K562 (cell line): ENCODE measurements around the gene ZNF503. TPM values are rescaled to one million over a fixed set of nuclear protein-coding genes. Genes with fewer than 3 reads are reported as not detected.
A peak's percentile ranks its signal among the peaks of the same experiment; 100 is the strongest.

Experiments
- CTBP1 ChIP-seq: fragments of 450-650 bp; IDR thresholded peaks from 2 replicates; pipeline ENCODE4 v1.6.1; 2016; ENCODE audit warnings: borderline replicate concordance
- CUX1 ChIP-seq: fragments of 200-800 bp; sonication (Bioruptor generic); IDR thresholded peaks from 2 replicates; pipeline ENCODE4 v1.6.1; 2016; ENCODE audit warnings: missing genetic modification characterization, missing compliant biosample characterization
- DLX4 ChIP-seq: fragments of 250-450 bp; sonication (Bioruptor Pico); IDR thresholded peaks from 2 replicates; pipeline ENCODE4 v1.6.1; 2021; ENCODE audit warnings: mild to moderate bottlenecking
- ESRRA ChIP-seq: fragments of 450-650 bp; IDR thresholded peaks from 2 replicates; pipeline ENCODE4 v1.6.1; 2014; ENCODE audit warnings: low read depth, mild to moderate bottlenecking, moderate library complexity, borderline replicate concordance
- RREB1 ChIP-seq: fragments of 250-450 bp; sonication (Bioruptor Pico); IDR thresholded peaks from 2 replicates; pipeline ENCODE4 v1.4.0; 2020
- SIN3A ChIP-seq, 2 experiments: fragments of 150-350 bp in 1 of 2; IDR thresholded peaks; 2 replicates each; pipeline ENCODE4 v1.6.1; 2011 to 2016; ENCODE audit warnings: borderline replicate concordance in 2 of 2, low read depth in 2 of 2, low read length in 2 of 2, mild to moderate bottlenecking in 2 of 2, moderate library complexity in 2 of 2; ENCODE audit not compliant: control insufficient read depth in 1 of 2
- SRSF9 ChIP-seq: fragments of 200-400 bp; formaldehyde crosslinking; IDR thresholded peaks from 2 replicates; pipeline ENCODE4 v1.6.1; 2017; ENCODE audit warnings: low read depth, low read length, borderline replicate concordance
- USF1 ChIP-seq: sonication (generic); formaldehyde crosslinking; IDR thresholded peaks from 2 replicates; pipeline ENCODE4 v1.9.0; 2022; ENCODE audit warnings: mild to moderate bottlenecking, missing genetic modification reagents
- ZFP36 ChIP-seq: fragments of 150-350 bp; IDR thresholded peaks from 2 replicates; pipeline ENCODE4 v1.6.1; 2018; ENCODE audit warnings: low read length, low read depth; ENCODE audit not compliant: partially characterized antibody
- ZNF124 ChIP-seq: sonication (generic); formaldehyde crosslinking; IDR thresholded peaks from 2 replicates; pipeline ENCODE4 v1.8.1; 2022; ENCODE audit warnings: missing genetic modification reagents
- ZNF277 ChIP-seq: fragments of 250-450 bp; sonication (Bioruptor Pico); IDR thresholded peaks from 2 replicates; pipeline ENCODE4 v1.8.0; 2022; ENCODE audit warnings: inconsistent platforms, mild to moderate bottlenecking, moderate library complexity, borderline replicate concordance
- polyA plus RNA-seq, 8 experiments: library from polyadenylated mRNA; depleted of rRNA in 4 of 8; stranded (reverse) in 5 of 8; unstranded in 3 of 8; fragments of >200 nt; fragmentation: Nextera tagmentation in 2 of 8; fragmentation: Illumina TruSeq in 1 of 8; extraction: Ambion mirVana in 2 of 8; extraction: Trizol in 1 of 8; gene quantifications; 2 replicates each; pipeline versions ENCODE4 v1.2.1 to v1.2.3, GENCODE V29; 2011 to 2014; ENCODE audit warnings: inconsistent platforms in 1 of 8, missing spikeins in 1 of 8
- total RNA-seq, 7 experiments: library from RNA; depleted of rRNA in 6 of 7; stranded (reverse); fragments of >200 nt in 6 of 7; fragmentation: Illumina TruSeq in 2 of 7; extraction: Trizol in 2 of 7; gene quantifications; 2 replicates each; pipeline versions ENCODE4 v1.2.1 to v1.2.3, GENCODE V29; 2011 to 2021; ENCODE audit warnings: low replicate concordance in 1 of 7

Gene ZNF503
- total and polyA plus RNA-seq, 9 of the 15 experiments (the other 6 are each of a cell fraction or from before 2014, with no cell fraction given): not detected

- no peak for TF ChIP-seq CUX1 (CRISPR knock-in tag)
- no peak for TF ChIP-seq RREB1
- peak; percentile 88 for TF ChIP-seq USF1 (CRISPR knock-in tag)
- TF ChIP-seq ZFP36: no peak
- TF ChIP-seq SIN3A (IDR thresholded peaks at IDR 0.05; ENCODE audit: borderline replicate concordance in 2 of 2, control insufficient read depth in 1 of 2, low read depth in 2 of 2, low read length in 2 of 2): no peak
- TF ChIP-seq ZNF277 (CRISPR knock-in tag): no peak
- no peak for TF ChIP-seq CTBP1
- no peak for TF ChIP-seq ZNF124
- no peak for TF ChIP-seq DLX4
- TF ChIP-seq SRSF9: no peak
- no peak for TF ChIP-seq ESRRA
Observed at GRCh38 chr10:75401569-75402485, at the start of gene ZNF503 (continued).
